NCI-H524 (cell line): ENCODE measurements around the gene TOR1A.

Experiments
- DNase-seq, 2 experiments: peaks; one replicate each; lab custom pipeline; 2025; lab: John Stamatoyannopoulos, UW

Gene TOR1A, protein sequence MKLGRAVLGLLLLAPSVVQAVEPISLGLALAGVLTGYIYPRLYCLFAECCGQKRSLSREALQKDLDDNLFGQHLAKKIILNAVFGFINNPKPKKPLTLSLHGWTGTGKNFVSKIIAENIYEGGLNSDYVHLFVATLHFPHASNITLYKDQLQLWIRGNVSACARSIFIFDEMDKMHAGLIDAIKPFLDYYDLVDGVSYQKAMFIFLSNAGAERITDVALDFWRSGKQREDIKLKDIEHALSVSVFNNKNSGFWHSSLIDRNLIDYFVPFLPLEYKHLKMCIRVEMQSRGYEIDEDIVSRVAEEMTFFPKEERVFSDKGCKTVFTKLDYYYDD

DNA sequence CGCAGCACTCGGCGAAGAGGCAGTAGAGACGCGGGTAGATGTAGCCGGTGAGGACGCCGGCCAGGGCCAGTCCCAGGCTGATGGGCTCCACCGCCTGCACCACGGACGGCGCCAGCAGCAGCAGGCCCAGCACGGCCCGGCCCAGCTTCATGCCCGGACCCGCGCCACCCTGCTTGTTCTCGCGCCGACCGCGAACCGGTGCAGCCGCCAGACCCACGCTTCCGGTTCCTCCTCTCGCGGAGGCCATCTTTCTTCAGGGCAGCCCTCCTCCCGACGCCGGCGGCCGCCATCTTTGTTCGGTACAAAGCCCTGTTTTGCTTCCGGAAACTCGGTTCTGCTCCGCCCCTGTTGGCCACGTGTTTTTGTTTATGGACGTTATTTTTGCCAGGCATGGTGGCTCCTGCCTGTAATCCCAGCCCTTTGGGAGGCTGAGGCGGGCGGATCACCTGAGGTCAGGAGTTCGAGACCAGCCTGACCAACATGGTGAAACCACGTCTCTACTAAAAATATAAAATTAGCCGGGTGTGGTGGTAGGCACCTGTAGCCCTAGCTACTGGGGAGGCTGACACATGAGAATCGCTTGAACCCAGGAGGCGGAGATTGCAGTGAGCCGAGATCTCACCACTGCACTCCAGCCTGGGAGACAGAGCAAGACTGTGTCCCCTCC, at the start of gene TOR1A:
TOR1A (minus strand) TSS at position 202 of the 667 bp plus-strand sequence; CDS start at position 151, 51 bp downstream.
- DNase-seq, result peak; percentile 94 to 96

DNA sequence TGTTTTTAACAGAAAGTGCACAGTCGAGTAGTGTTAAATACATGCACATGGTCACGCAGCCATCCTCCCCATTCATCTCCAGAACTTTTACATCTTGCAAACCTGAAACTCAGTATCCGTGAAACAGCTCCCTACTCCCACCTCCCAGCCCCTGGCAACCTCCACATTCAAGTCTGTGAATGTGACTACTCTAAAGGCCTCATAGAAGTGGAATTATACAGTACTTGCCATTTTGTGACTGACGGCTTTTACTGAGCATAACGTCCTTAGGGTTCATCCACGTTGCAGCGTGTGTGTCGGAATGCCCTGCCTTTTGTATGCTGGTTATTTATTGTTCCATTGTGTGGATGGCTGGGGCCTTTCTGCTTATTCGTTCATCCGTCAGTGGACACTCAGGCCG, 47.1 kb upstream of the TOR1A start:
- DNase-seq, result no peak

DNA sequence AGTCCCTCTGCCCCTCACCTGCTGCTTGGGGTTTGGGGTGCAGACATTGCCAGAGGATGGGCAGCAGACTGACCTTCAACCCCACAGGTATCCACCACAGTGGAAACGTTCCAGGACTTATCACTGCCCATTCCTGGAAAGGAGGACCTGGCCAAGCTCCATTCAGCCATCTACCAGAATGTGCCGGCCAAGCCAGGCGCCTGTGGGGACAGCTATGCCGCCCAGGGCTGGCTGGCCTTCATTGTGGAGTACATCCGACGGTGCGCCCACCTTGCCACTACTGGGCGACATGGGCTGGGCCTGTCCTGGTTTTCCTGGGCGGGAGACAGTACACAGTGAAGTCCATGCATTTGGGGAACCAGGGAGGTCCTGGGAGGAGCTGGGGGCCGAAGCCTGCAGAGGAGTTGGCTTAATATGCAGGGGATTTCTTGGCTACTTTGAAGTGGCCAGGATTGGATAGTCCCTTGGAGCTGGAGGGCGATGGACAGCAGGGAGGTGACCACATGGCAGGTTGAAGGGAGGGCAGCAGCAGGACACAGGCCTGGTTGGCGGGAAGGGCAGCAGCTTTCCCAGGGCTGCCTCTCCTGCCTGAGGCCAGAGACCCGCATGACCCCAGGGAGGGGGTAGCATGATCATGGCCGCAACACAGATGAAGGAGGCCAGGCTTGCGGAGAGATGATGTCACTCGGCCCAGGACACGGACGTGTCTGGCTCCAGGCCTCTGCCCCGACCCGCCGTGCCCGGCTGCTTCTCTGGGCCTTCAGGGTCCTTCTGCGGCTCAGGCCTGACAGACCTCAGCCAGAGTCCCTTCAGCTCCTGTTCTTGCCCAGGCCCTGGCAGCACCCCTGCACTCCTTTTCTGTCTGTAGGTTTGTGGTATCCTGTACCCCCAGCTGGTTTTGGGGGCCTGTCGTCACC, 45.9 kb upstream of the TOR1A start:
- no peak for DNase-seq

DNA sequence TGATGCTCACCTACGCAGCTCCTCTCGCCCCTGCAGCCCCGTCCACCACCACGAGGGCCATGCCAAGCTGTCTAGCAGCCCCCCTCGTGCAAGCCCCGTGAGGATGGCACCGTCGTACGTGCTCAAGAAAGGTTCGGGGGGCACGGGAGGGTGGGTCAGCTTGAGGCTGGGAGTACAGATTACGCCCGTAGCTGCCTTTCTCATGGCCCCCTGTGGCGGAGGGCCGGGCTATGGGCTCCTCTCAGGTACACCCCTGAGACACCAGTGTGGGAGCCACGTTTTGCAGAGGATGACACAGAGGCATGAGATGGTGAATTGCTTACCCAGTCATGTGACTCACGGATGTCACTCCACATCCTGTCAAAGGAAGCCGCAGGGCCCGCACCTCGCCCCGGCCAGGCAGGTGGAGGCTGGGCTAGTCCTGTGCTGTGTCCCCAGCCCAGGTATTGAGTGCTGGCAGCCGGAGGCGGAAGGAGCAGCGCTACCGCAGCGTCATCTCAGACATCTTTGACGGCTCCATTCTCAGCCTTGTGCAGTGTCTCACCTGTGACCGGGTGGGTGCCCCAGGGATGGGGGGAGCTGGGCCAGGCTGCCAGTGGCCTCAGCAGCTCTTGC, 45.0 kb upstream of the TOR1A start:
- DNase-seq, result no peak

DNA sequence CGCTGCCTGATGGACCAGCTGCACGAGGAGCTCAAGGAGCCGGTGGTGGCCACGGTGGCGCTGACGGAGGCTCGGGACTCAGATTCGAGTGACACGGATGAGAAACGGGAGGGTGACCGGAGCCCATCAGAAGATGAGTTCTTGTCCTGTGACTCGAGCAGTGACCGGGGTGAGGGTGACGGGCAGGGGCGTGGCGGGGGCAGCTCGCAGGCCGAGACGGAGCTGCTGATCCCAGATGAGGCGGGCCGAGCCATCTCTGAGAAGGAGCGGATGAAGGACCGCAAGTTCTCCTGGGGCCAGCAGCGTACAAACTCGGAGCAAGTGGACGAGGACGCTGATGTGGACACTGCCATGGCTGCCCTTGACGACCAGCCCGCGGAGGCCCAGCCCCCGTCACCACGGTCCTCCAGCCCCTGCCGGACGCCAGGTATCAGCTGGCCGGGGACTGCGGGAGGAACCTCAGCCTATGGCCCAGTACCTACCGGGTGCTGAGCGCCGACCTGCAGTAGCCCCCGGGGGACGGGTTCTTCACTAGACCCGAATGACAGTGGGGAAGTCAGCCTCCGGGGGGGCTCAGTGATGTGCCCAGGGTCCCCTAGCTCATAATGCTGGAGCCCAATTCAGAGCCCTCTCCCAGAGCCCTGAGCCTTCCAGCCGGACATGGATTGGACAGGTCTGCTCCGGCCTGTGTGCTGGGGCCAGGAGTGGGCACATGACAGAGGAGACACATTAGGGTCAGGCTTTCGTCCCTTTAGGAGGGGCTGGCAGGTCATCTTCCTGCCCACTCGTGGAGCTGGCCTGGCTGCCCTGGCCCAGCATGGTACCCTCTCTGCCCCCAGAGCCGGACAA, 44.3 kb upstream of the TOR1A start:
- no peak for DNase-seq

DNA sequence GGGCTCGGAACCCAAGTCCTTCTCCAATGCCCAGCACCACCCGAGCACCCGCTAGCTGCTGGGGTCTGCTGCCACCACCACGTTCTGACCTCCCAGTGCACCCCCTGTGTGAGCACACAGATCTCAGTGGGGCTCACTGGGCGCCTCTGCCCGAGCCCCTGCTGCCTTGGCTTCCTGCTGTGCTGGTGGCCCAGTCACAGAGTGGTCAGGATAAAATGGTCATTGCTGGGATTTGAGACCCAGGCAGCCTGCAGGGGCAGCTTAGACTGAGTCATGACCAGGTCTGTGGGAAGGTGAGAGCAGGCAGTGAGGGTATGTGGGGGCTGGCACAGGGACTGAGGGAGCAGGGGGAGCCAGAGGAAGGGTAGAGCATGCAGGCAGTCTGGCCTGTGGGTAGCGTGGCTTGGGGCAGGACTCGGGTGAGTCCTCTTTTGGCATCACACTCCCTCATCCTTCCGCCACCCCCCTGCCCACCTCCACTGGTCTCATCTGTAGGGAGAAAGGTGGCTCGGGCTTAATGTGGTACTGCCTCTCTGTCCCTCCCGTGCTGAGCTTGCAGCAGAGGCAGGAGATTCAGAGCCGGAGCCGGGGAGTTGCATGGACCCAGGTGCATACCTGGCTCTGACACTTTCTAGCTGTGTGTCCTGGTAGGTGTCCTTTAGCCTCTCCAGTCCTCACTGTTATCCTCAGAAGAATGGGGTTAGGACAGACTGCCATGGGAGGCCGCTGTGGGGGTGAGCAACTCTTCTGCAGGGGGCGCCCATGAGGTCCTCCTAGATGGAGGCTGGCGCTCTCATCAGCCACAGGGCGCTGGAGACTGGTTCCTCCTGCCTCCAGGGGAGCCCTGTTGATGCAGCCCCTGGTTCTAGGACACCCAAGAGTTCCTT, 43.4 kb upstream of the TOR1A start:
- no peak for DNase-seq

DNA sequence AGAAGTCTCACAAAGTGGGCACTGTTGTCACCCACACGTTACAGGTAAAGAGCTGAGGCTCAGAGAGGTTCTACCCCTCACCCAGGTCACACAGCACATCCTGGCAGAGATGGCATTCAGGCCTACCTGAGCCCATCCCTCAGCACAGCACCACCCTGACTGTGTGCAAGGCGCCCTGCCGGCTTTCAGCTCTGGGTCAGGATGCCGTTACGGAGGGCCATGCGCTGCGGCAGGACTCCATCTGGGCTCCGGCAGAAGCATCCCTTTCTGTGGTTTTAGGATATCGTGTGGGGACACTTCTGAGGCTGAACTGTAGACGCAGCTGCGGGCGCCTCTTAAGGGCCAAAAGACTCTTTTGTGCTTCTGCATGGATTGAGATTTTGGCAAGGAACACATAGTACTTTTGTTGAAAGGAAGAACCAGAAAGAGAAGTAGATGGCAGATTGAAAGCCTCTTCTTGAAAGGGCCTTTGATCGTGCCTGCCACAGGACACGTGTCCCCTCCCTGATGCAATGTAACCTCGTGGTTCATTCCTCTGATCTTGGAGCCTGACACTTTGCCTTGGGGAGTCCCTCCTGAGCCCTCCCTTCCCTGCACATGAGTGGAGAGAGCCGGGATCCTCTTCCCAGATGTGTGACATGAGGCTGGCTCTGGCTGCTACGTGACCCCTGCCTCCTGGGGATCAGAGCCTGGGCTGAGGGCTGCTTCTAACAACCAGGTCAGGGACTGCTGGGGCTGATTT, 42.6 kb upstream of the TOR1A start:
- DNase-seq, result no peak

DNA sequence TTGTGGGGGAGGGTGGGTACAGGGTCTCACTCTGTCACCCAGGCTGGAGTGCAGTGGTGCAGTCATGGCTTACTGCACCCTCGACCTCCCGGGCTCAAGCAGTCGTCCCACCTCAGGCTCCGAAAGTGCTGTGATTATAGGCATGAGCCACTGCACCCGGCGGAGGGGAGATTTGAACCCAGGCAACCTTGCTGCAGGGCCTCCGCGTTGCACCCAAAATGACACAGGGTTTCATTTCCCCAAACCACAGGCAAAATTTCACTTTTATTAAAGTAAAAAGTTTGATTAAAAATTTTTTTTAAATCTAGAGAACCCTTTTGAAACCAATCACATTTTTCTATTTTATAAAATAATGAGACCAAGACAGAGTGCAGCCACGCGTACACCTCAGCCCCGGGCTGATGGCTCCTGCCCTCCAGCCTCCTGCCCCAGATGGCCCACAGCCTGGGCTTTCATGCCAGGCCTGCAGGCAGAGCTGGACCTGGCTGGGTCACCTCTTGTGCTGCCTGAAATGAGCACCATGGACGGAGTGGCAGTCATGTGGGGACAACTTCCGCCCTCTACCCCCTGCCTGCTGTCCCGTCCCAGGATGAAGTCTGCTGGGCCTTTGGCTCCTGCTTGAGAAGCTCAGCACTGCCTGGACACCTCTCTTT, 41.9 kb upstream of the TOR1A start:
- no peak for DNase-seq

DNA sequence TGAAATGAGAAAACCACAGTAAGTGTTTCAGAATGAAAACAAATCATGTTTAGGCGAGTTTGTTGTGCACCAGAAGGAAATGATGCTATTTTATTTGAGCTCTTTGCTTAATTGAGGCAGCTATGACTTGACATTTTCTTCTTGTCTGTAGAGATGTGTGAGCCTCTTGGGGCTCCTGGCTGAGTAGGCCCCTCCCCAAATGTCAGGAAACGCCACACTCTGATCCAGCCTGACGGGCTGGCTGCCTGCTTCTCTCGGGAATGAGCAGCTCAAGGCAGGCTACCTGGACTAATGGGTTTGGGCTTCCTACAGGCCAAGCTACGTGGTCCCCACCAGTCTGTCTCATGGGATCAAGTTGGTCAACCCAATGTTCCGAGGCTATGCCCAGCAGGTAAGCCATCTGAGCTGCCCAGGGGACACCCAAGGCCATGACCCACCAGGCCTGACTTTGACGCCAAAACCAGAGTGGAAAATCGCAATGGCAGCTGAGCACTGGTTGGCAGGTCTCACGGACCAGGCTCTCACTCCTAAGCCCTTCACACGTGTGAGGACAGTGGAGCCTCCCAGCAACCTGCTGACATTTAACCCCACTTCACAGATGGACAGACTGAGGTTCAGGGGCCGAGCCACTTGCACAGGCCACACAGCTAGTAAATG, 41.2 kb upstream of the TOR1A start:
- no peak for DNase-seq

DNA sequence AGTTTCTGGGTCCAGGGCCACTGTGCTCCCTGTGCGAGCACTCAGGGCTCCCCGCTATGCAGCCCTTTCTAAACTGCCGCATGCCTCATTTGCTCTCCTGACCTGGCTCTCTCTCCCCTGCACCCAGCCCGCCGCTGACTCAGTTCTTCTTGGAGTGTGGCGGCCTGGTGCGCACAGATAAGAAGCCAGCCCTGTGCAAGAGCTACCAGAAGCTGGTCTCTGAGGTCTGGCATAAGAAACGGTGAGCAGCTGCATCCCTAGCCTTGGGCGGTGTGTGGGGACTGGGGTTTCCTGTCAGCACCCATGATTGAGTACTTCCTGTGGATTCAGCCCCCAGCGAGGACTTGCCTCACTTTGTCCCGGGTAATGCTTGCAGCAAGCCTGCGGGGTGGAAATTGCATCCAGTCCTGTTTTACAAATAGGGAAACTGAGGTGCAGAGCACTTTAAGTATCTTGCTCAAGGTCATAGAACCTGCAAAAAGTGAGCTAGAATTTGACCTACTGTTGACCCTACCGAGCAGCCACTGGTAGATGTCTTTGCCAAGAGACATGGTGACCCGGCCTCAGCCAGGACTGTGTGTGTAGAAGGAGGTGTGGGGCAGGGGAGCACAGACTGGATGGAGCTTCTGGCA, 39.2 kb upstream of the TOR1A start:
- no peak for DNase-seq

DNA sequence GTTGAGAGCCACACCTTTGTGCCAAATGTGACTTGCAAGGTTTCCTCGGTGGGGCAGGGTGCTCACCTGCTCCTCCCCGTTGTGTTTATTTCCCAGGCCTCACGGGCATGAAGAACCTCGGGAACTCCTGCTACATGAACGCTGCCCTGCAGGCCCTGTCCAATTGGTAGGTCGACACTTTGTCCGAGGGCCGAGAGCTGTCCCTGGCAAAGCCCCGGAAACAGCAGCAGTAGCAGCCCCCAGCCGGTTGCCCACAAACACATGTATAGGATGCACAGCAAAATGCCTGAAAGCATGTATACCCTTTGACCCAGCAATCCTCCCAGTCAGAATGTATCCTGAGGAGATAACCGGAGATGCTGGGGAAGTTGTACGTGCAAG, 37.5 kb upstream of the TOR1A start:
- no peak for DNase-seq

DNA sequence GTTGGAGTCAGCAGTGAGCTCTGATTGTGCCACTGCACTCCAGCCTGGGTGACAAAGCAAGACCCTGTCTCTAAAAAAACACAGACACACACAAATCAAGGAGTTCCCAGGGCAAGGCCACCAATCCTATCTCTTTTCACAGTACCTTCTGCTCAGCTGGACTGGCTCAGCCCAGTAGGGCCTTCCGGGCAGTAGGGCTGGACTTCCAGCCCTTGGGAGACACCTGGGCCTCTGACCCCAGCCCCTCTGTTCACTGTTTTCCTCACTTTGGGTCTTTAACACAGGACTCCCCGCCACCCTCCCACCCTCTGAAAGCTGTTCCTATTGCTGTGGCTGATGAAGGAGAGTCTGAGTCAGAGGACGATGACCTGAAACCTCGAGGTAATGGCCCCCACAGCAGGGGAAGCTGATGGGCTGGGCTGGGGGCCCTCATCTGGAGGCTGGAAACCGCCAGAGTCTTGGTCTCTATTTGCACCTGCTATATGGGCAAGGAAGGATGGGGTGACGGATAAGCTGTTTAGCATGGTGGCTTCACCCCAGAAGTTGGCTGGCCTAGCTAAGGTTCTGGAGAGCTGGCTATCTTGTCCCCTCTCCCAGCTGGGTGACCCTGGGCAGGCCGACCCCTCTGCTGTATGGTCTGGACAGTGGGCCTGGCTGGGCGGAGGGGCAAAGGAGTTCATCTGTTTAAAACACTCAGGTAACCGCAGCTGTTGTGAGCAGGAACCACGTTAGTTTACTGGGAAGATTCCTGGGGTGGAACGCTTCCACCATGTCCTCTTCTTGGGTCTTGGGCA, 36.9 kb upstream of the TOR1A start:
- DNase-seq, result no peak

DNA sequence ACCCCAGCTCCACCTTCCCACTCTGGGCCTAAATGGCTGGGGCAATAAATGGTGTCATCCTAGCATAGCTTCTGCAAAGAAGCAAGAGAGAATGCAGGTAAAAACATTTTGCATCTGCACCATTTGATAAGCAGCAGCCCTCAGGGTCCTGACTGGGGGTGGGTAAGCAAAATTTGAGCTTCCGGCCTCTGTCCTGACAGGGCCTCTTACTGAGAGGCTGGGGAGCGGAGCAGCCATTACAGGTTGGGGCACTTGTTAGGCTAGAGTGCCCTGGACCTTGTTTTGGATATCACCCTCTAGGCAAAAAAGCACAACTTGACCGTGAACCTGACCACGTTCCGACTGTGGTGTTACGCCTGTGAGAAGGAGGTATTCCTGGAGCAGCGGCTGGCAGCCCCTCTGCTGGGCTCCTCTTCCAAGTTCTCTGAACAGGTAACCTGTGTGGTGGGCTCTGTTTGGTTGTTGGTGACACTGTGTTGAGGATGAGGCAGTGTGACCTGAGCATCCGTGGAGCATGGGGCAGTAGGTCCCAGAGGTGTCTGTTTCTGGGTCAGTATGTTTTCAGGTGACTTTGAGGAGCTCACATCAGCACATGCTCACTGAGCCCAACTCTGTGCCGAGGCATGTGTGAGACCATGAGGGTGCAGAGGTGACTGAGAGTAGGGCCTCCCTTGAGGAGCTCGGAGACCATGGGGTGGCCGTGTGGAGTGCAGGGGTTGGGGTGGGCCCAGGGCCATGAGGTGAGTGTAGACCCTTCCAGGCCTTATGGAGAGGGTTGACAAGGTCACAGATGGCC, 34.4 kb upstream of the TOR1A start:
- DNase-seq, result no peak

DNA sequence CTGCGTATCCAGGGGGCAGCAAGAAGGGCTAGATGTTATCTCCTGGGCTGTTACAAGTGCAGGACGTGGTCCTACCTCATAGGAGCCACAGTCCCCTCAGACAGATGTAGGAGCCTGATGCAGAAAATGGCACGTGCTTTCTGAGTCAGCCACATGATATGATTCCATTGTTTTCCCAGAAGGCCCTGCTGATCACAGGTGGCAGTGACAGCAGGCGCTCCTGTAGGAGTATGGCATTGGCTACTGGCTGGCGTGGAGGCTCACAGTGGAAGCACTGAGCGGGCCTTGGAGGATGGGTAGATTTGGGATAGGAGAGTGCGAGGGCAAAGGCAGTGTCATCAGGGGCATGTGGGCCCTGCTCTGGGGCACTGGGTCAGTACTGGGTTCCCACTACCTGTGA, 33.3 kb upstream of the TOR1A start:
- no peak for DNase-seq

DNA sequence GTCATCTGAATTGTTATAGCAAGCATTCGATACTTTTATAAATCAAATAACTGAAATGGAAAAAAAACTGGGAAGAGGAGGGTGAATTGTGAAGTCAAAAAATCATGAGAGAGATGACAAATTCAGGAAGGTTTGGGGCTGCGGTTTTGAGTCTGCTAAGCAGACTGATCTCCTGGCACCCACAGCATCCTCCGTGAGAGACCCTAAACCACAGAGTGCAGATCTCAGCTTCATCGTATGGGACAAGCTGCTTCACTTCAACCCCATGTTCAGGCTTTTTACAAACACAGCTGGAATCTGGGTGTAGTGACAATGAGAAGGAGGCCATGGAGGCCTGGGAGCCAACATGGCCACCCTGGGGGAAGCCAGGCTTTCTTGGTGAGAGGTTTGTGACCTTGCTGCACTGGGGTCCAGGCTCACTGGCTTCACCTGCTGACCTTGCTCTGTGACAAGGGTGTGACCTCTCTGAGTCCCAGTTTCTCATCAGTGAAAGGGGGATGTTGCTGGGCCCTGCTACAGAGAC, 30.7 kb upstream of the TOR1A start:
- DNase-seq, result no peak

DNA sequence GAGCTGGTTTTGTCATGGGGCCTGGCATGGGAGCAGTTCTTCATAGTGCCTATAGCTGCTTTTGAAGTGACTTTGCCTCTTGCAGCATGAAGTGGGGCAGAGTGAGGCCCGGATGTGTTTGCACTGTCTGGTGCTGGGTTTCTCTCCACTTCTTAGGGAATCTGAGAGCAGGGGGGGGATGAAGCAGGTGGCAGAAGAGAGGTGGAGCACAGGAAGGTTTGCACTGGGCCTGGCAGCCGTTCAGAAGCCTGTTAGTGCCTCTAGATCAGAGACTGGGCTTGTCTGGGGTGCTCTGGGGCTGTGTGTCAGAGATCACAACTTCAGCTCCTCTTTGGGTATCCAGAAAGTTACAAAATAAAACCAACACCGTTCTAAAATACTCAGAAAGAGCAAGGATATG, 29.7 kb upstream of the TOR1A start:
- no peak for DNase-seq
